ENCODE results near the gene LMX1B.

The LMX1B gene

DNA sequence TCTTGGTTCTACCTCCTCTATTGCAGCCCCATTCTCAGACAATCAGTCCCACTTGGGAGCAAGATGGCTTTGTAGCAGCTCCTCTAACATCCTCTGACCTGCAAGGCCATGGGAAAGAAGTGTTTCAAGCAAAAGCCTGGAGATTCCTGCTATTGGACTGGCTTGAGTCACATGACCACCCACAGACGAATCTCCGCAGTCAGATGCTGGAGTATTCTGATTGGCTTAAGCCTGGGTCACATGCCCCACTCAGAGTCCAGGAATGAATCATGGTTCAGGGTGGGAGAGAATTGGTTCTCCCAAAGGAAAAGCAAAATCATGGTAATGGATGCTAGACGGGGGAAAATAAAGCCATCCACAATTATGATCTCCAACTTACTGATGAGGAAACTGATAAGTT is 22.6 kb upstream of the LMX1B start:
- DNase-seq (no peak), ATAC-seq (no peak)
- Mint-ChIP-seq H3K27ac (no peak overlapping the region), H3K27me3 (peaks cover 87% of the 10 kb centered on the region), H3K4me1 (no peaks in the 10 kb centered on the region), H3K4me3 (no peak overlapping the region), H3K9me3 (no peaks in the 10 kb centered on the region)

DNA sequence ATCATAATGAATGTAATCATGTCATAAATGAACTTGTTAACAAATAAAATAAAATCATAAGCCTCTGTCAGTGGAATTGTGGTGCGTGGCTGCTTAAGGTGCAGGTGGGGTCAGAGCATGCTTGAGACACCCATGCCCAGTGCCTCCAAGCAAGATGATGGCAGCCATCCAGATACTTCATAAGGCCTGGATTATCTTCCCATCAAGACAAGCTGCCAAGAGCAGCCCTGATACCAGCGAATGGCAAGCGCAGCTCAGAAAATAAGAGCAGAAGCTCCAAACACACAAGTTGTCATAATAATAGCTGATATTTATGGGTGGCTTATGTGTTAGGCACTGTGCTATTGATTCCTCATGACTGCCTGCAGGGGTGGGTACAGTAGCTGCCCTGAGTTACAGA is 21.8 kb upstream of the LMX1B start:
- Mint-ChIP-seq H3K4me1 (no peaks in the 10 kb centered on the region), H3K27me3 (peaks cover 83% of the 10 kb centered on the region), H3K9me3 (no peaks in the 10 kb centered on the region), H3K27ac (no peak overlapping the region), H3K4me3 (no peak overlapping the region)
- no peak for DNase-seq
- ATAC-seq = no peak

DNA sequence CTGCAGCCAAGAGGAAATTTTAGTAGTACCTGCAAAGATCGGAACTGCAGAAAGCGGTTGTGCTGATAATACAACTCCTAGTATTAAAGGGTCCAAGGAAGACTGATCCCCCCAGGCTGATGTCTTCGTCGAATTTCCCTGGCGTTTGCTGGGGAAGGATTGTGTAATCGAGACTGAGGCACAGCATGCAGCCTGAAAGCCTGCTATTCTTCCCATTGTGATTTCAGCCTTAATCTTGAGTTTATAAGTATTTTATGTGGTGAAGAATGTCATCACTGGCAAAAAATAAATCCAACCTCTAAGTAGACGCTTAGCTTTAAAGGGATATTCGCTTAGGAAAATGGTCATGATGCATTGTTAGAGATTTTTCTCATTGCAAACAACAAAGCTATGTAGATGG is 21.3 kb upstream of the LMX1B start:
- no peak overlapping the region for H3K4me3 Mint-ChIP-seq
- H3K27me3 Mint-ChIP-seq = peaks cover 84% of the 10 kb centered on the region
- H3K9me3 Mint-ChIP-seq = no peaks in the 10 kb centered on the region
- DNase-seq = no peak
- no peak overlapping the region for H3K27ac Mint-ChIP-seq
- no peaks in the 10 kb centered on the region for H3K4me1 Mint-ChIP-seq
- no peak for ATAC-seq

DNA sequence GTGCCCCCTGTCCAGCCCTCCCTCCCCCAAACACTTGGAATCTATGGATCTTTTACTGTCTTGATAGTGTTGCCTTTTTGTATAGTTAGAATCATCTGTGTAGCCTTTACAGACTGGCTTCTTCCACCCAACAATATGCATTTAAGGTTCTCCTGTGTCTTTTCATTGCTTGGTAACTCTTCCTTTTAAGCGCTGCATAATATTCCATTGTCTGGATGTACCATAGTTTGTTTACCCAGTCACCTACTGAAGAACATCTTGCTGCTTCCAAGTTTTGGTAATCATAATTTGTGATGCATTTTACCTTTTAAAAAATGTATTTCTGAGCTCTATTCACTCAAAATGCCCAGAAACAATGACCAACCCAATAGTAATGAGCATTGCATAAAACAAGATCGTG is 17.7 kb upstream of the LMX1B start:
- DNase-seq (no peak), ATAC-seq (no peak)
- Mint-ChIP-seq H3K27ac (no peak overlapping the region), H3K9me3 (no peaks in the 10 kb centered on the region), H3K4me3 (no peak overlapping the region), H3K27me3 (peaks cover 81% of the 10 kb centered on the region), H3K4me1 (no peaks in the 10 kb centered on the region)

DNA sequence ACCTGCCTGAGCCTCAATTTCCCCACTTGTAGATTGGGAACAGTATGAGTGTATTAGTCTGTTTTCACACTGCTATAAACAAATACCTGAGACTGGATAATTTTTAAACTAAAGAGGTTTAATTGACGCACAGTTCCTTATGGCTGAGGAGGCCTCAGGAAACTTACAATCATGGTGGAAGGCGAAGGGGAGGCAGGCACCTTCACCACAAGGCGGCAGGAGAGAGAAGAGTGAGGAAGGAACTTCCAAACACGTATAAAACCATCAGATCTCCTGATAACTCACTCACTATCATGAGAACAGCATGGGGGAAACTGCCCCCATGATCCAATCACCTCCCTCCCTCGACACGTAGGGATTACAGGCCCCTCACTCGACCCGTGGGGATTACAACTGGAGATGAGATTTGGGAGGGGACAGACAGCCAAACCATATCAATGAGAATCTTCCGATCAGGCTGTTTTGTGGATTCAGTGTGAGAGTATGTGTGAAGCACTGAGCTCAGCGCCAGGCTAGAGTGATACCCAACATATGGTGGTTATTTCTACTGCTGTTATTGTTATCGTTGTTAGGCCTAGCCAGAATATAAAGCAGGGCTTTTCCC is 14.6 kb upstream of the LMX1B start:
- ATAC-seq = no peak
- Mint-ChIP-seq H3K9me3 (no peaks in the 10 kb centered on the region), H3K27ac (peak overlapping the region in 1 of 2 donors; percentile 43), H3K4me3 (no peak overlapping the region), H3K4me1 (no peaks in the 10 kb centered on the region), H3K27me3 (peaks cover 69% of the 10 kb centered on the region)
- DNase-seq = no peak

GRCh38 chr9:126604059-126605055 is 9.4 kb upstream of the LMX1B start:
- no peak for ATAC-seq
- Mint-ChIP-seq H3K9me3 (no peaks in the 10 kb centered on the region), H3K4me3 (no peak overlapping the region), H3K27me3 (peaks cover 69% of the 10 kb centered on the region), H3K27ac (no peak overlapping the region), H3K4me1 (no peaks in the 10 kb centered on the region)
- no peak for DNase-seq

DNA sequence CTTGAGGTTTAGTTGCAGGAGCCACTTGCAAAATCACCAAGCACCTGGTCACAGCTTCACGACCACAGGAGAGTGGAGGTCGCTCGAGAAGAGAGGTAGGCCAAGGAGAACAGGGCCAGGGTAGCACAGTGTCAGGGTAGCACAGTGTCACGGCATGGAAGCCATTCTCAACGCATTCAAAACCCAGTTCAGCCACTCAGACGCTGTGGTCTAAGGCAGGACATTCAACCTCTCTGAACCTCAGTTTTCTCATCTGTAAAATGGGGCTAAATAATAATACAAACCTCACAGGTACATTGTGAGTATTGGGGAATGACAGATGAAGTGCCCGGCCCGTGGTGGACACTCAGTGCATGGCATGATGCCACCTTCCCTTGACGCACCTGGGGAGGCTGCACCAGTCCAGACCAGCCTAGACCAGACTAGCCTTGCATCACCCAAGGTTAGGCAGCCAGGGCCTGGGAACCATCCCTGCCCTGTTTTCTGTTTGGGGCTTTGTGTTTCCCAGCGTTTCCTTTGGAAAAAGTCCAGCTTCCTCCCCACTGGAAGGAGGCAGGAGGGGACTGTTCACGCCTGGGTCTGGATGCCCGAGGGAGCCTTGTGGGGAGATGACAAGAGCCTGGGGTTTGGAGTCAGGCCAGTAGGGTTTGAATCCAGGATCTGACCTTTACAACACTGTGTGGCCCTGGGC is 7.8 kb upstream of the LMX1B start:
- Mint-ChIP-seq H3K9me3 (no peaks in the 10 kb centered on the region), H3K27ac (no peak overlapping the region), H3K27me3 (peaks cover 76% of the 10 kb centered on the region), H3K4me1 (peaks cover 5% of the 10 kb centered on the region), H3K4me3 (no peak overlapping the region)
- ATAC-seq (no peak), DNase-seq (no peak)

- H3K4me3 Mint-ChIP-seq = no peak overlapping the region
- ATAC-seq = no peak
These were observed 7.3 kb upstream of the LMX1B start for GRCh38 chr9:126606483-126606870.

DNA sequence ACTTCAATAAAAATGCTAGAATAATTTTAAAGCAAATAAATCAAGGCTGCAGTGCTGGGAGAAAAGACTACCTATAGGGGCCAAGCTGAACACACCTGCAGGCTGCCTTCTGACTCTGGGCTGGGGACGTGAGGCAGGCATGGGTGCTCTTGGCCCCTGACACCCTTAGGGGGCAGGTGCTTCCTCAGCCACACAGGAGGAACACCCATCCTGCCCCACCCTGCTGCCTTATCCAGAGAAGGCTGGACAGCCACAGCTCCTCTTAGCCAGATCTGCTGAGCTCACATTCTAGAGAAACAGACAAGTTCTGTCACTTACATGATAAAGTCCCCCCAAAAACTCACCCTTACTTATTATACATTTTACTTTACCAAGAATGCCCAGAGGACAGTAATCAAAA is 6.6 kb upstream of the LMX1B start:
- DNase-seq = no peak
- ATAC-seq = no peak
- no peaks in the 10 kb centered on the region for H3K9me3 Mint-ChIP-seq
- H3K4me1 Mint-ChIP-seq = peaks cover 16% of the 10 kb centered on the region
- H3K27ac Mint-ChIP-seq = no peak overlapping the region
- H3K27me3 Mint-ChIP-seq = peaks cover 81% of the 10 kb centered on the region
- no peak overlapping the region for H3K4me3 Mint-ChIP-seq

More at GRCh38 chr9:126606483-126606870, 7.3 kb upstream of the LMX1B start:
- DNase-seq = no peak
- Mint-ChIP-seq H3K27me3 (peaks cover 78% of the 10 kb centered on the region), H3K4me1 (peaks cover 10% of the 10 kb centered on the region), H3K9me3 (no peaks in the 10 kb centered on the region), H3K27ac (no peak overlapping the region)

GRCh38 chr9:126607731-126608130 is 6.0 kb upstream of the LMX1B start:
- H3K4me3 Mint-ChIP-seq = no peak overlapping the region
- H3K27me3 Mint-ChIP-seq = peaks cover 87% of the 10 kb centered on the region
- ATAC-seq (no peak), DNase-seq (no peak)
- peaks cover 19% of the 10 kb centered on the region for H3K4me1 Mint-ChIP-seq
- no peaks in the 10 kb centered on the region for H3K9me3 Mint-ChIP-seq
- H3K27ac Mint-ChIP-seq = no peak overlapping the region

- Mint-ChIP-seq H3K27ac (no peak overlapping the region), H3K9me3 (no peaks in the 10 kb centered on the region), H3K4me3 (no peak overlapping the region), H3K27me3 (peaks cover 94% of the 10 kb centered on the region), H3K4me1 (peaks cover 26% of the 10 kb centered on the region)
- ATAC-seq = no peak
- no peak for DNase-seq
These were observed 5.2 kb upstream of the LMX1B start for GRCh38 chr9:126608551-126608950.

DNA sequence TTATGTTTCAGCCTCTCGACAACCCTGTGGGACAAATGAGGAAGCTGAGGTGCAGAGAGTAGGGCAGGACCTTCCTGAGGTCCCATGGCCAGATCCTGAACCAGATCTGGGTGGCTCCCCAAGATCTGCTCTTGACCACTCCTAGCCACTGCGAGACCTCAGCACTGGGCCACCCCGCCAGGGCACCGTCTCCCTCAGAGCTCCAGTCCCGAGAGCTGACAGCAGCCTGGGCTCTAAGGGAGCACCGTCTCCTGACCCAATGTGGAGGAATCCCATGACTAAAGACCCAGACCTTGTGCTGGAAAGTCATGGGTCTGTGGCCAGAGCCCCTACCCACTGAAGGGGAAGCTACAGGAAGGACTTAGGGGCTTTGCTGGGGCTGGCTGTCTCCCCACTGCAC is 4.5 kb upstream of the LMX1B start:
- Mint-ChIP-seq H3K4me1 (peaks cover 26% of the 10 kb centered on the region), H3K27me3 (peaks cover 90% of the 10 kb centered on the region), H3K9me3 (no peaks in the 10 kb centered on the region), H3K4me3 (no peak overlapping the region), H3K27ac (no peak overlapping the region)
- DNase-seq = no peak
- ATAC-seq = no peak

DNA sequence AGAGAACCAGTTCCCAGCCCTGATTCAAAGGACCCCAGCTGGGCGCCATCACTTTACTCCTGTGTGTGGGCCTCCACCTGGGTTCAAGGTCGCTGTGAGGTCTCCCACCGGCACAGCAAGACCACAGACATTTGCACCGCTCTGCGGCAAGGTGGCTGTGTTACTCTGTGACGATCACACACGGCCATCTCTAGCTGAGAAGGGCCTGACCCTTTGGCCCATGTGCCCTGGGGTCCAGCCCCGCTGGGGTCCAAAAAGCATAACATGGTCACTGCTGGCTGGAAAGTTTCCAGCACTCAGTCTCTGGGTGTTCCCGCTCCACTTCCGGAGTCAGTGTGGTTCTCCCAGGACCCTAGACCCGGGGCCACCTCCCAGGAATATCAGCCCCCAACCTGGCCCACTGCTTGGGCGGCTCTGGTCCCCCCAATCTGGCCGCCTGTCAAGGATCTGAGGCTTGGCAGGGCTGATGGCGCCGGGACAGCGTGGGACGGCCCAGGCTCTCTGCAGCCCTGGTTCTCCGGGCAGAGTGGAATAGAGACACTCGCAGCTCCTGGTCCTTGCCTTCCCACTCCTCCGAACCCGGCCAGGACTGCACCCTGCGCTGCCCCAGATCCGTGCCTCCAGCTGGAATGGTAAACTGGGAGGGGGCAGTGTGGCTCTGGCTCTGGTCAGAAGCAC is 3.9 kb upstream of the LMX1B start:
- Mint-ChIP-seq H3K27me3 (peaks cover 93% of the 10 kb centered on the region), H3K9me3 (no peaks in the 10 kb centered on the region), H3K27ac (no peak overlapping the region), H3K4me3 (no peak overlapping the region), H3K4me1 (peaks cover 33% of the 10 kb centered on the region)
- DNase-seq = no peak
- ATAC-seq = no peak

DNA sequence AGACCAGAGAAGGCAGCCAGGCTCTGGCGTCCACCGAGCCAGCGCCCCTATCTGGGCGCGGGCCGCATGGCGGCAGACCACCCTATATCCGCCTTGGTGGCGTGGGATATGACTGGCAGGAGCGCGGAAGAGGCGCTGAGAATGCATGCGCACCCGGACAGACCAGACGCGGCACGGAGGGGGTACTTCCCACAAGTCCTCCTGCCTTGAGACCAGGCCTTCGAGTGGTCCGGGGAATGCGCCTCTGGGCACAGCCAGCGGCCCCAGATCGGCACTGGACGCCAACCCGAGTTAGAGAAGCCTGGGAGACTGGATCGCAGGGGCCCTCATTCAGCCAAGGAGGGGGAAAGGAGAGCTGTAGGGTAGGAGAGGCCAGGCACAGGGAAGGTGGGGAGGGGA is 2.5 kb upstream of the LMX1B start:
- peak overlapping the region in 1 of 2 donors; percentile 95 for H3K27ac Mint-ChIP-seq

DNA sequence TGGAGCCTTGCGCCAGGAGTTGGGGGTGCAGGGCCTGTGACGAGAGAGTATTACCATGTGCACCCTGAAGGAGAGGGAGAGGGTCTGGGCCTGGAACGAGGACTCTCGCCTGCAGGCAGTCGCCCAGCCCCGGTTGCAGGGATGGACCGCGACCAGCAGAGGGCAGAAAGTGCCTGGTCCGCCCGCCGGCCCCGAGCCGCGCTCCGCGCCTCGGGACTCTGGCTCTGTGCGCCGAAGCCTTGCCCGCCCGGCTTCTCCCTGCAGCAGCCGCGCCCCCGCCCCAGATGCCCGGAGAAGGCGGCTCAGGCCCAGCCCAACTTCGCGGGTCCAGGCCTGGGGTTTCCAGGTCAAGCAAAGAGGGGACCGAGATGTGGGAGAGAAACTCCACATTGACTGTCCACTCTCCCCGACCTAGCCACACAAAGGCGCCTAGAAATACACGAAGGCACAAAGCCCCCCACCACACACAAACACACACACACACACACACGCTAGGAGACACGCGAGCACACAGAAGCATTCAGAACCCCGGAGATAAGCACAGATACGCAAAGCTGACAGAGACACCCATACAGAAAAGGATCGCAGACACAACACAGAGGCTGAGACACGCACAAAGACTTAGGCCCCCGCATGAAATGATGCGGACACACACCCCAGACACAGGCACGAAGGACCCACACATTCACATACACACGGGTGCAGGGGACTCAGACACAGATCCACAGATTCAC is 2.0 kb upstream of the LMX1B start:
- H3K4me1 Mint-ChIP-seq = peaks cover 33% of the 10 kb centered on the region
- H3K4me3 Mint-ChIP-seq = peak overlapping the region; percentile 34 to 66
- DNase-seq = peak; percentile 78 to 81
- ATAC-seq = peak; percentile 82
- H3K27ac Mint-ChIP-seq = no peak overlapping the region
- no peaks in the 10 kb centered on the region for H3K9me3 Mint-ChIP-seq
- H3K27me3 Mint-ChIP-seq = peaks cover 95% of the 10 kb centered on the region

More for the DNA sequence above, 2.5 kb upstream of the LMX1B start:
- H3K4me1 Mint-ChIP-seq = peaks cover 33% of the 10 kb centered on the region
- H3K9me3 Mint-ChIP-seq = no peaks in the 10 kb centered on the region
- peak overlapping the region in 1 of 2 donors; percentile 12 for H3K4me3 Mint-ChIP-seq
- ATAC-seq (peak; percentile 8), DNase-seq (no peak)
- peaks cover 95% of the 10 kb centered on the region for H3K27me3 Mint-ChIP-seq
